GM18861 (cell line): ENCODE measurements around the gene VWA7.

Experiments
- ATAC-seq: cut with Tn5 transposase; IDR thresholded peaks from one replicate; pipeline ENCODE4 v1.9.1; 2021; ENCODE audit not compliant: unreplicated experiment

Gene VWA7

GRCh38 chr6:31760790-31761189 lies 16.3 kb downstream of the VWA7 start:
- no peak for ATAC-seq

- ATAC-seq: no peak
Measured at GRCh38 chr6:31758281-31758680, 18.8 kb downstream of the VWA7 start.

- ATAC-seq: no peak
Measured at GRCh38 chr6:31752739-31753319, 24.3 kb downstream of the VWA7 start.

GRCh38 chr6:31750411-31751022 lies 26.6 kb downstream of the VWA7 start:
- ATAC-seq: no peak

GRCh38 chr6:31749301-31750036 lies 27.7 kb downstream of the VWA7 start:
- ATAC-seq: no peak

- no peak for ATAC-seq
Measured at GRCh38 chr6:31744422-31744821, 32.7 kb downstream of the VWA7 start.

- no peak for ATAC-seq
Measured at GRCh38 chr6:31742894-31743293, 34.2 kb downstream of the VWA7 start.

GRCh38 chr6:31741815-31742214 lies 35.3 kb downstream of the VWA7 start:
- no peak for ATAC-seq

- ATAC-seq: no peak
Measured at GRCh38 chr6:31740397-31741223, 36.5 kb downstream of the VWA7 start.

- peak; percentile 55 for ATAC-seq
Measured at GRCh38 chr6:31739639-31740396, 37.3 kb downstream of the VWA7 start, which contains the start of gene MSH5. TSS of gene MSH5 (plus strand) at chr6:31740005. CDS start at chr6:31740467, 462 bp downstream.

GRCh38 chr6:31737991-31738979 lies 38.8 kb downstream of the VWA7 start:
- ATAC-seq: no peak

- no peak for ATAC-seq
Measured at GRCh38 chr6:31737315-31737990, 39.7 kb downstream of the VWA7 start.

- no peak for ATAC-seq
Measured at GRCh38 chr6:31736768-31737314, 40.3 kb downstream of the VWA7 start.

- no peak for ATAC-seq
Measured at GRCh38 chr6:31736021-31736767, 40.9 kb downstream of the VWA7 start, which contains the start of gene CLIC1. TSS of gene CLIC1 (minus strand) at chr6:31736530. CDS start at chr6:31736300, 230 bp downstream.

GRCh38 chr6:31734821-31735406 lies 42.2 kb downstream of the VWA7 start:
- no peak for ATAC-seq

GRCh38 chr6:31734247-31734820 lies 42.8 kb downstream of the VWA7 start:
- ATAC-seq: no peak

GRCh38 chr6:31733734-31734133 lies 43.4 kb downstream of the VWA7 start:
- no peak for ATAC-seq
